ENCODE results near the gene LMLN. TPM values are rescaled to one million over a fixed set of nuclear protein-coding genes. Genes with fewer than 3 reads are reported as not detected.

The LMLN gene
- total and polyA plus RNA-seq, 2 of the 8 experiments (the other 6 are each of a cell fraction or from before 2014, with no cell fraction given), result 3.9 to 5.0 TPM

DNA sequence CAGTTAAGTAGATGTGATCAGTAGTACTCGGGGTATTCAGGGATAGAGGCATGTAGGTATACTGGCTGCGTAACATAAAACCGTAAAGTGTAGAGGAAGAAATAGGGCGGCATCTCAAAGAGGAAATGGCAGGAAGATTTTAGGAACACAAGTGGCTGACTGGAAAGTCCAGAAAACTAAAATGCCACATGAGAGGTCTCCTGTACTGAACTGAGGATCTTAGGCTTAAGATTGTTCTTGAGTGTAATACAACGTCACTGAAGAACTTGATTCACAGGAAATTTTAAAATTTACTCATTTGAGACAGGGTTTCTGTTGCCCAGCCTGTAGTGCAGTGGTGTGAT, 2.3 kb upstream of the LMLN start (continued):
- no peak for TF ChIP-seq KDM4A (IDR thresholded peaks at IDR 0.05; ENCODE audit: low read depth, low read length, severe bottlenecking)
- no peak for TF ChIP-seq BRCA1 (IDR thresholded peaks at IDR 0.05; ENCODE audit: low read depth, low read length)
- TF ChIP-seq PHF8 (conservative IDR thresholded peaks at IDR 0.05; ENCODE audit: low read depth, low read length), result no peak

All from H1 (cell line).